ENCODE results near the gene PTPN3.

PTPN3 gene

DNA sequence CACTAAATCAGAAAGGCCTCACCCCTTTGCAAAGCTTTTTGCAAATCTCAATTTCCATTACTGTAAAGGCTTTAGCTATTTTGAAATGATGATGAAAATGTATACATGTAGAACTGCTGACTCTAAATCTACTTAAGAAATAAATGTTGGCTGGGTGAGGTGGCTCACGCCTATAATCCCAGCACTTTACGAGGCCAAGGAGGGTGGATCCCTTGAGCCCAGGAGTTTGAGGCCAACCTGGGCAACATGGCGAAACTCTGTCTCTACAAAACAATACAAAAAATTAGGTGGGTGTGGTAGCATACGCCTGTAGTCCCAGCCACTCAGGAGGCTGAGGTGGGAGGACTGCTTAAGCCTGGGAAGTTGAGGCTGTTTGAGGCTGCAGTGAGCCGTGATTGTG lies 64.6 kb downstream of the PTPN3 start:
- DNase-seq (ENCODE audit: low read depth): no peak

DNA sequence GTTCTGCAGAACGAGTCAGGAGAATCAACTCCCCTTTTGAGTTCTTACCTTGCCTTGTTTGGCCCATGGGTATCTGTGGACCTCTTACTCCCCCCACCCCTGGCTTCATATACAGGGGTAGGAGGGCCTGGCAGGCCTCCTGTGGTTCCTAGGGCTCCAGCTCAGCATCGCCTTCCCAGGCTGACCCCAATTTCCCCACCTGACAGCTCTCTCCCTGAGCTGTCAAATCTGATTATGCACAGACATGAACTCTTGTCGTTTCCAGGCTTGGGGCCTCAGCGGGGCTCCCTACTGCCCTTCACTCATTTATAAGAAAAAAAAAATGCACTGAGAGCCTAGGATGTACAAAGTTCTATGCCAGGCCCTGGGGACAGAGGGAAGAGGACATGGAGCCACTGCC lies 67.9 kb downstream of the PTPN3 start:
- DNase-seq (ENCODE audit: low read depth): no peak
- Histone ChIP-seq H3K4me1 (ENCODE audit: control insufficient read depth, insufficient read depth, low read length) (no peaks in the 10 kb centered on the region), H3K9ac (ENCODE audit: low read length) (no peak overlapping the region), H3K27me3 (replicated peaks; ENCODE audit: control insufficient read depth, insufficient read depth, low read length) (peaks cover 4% of the 10 kb centered on the region), H3K36me3 (ENCODE audit: control insufficient read depth, insufficient read depth, low read length, severe bottlenecking) (no peaks in the 10 kb centered on the region), H3K9me3 (ENCODE audit: control insufficient read depth, low read length) (no peaks in the 10 kb centered on the region), H3K4me3 (ENCODE audit: low read length) (no peak overlapping the region)

More for the DNA sequence above, 64.6 kb downstream of the PTPN3 start:
- Histone ChIP-seq H3K9ac (ENCODE audit: low read length) (no peak overlapping the region), H3K27me3 (replicated peaks; ENCODE audit: control insufficient read depth, insufficient read depth, low read length) (peaks cover 2% of the 10 kb centered on the region), H3K9me3 (ENCODE audit: control insufficient read depth, low read length) (no peaks in the 10 kb centered on the region), H3K4me1 (ENCODE audit: control insufficient read depth, insufficient read depth, low read length) (peaks cover 21% of the 10 kb centered on the region), H3K36me3 (ENCODE audit: control insufficient read depth, insufficient read depth, low read length, severe bottlenecking) (no peaks in the 10 kb centered on the region), H3K4me3 (ENCODE audit: low read length) (no peak overlapping the region)

DNA sequence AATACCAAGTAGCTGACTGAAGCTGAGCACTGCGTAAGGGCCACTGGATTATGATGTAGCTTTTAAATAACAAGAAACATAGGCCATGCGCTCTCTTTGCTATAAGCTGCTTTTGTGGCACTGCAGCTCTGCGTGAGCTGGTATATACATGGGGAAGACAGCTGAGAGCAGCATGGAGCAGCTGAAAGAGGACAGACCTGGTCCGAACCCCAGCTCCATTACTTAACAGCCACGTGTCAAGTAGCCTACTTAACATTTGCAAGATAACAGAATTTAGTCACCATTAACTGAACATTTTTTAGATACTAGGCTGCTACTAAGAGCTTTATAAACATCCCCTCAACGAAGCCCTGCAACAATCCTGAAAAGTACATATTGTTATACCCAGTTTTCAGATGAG lies 69.3 kb downstream of the PTPN3 start:
- no peak overlapping the region for H3K4me3 ChIP-seq (ENCODE audit: low read length)
- H3K4me1 ChIP-seq (ENCODE audit: control insufficient read depth, insufficient read depth, low read length): no peaks in the 10 kb centered on the region
- DNase-seq (ENCODE audit: low read depth): no peak
- no peaks in the 10 kb centered on the region for H3K36me3 ChIP-seq (ENCODE audit: control insufficient read depth, insufficient read depth, low read length, severe bottlenecking)
- no peaks in the 10 kb centered on the region for H3K9me3 ChIP-seq (ENCODE audit: control insufficient read depth, low read length)
- peaks cover 4% of the 10 kb centered on the region for H3K27me3 ChIP-seq (replicated peaks; ENCODE audit: control insufficient read depth, insufficient read depth, low read length)
- H3K9ac ChIP-seq (ENCODE audit: low read length): no peak overlapping the region

DNA sequence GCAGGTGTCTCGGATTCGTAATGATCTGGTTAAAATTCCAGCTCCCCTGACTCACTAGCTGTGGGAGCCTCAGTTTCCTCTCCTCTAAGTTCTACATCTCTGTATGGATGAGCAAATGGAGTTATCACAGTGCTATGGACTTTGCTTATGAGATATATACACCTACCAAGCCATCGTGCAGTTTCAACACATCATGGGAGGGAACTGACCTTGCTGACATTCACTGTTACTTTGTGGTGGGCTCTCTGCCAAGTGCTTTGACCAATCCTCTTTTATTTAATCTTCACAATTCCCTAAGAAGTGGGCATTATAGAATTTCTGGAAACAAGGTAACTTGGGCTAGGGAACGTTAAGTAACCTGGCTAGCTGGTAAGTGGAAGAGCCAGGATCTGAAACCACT lies 70.2 kb downstream of the PTPN3 start:
- Histone ChIP-seq H3K27me3 (replicated peaks; ENCODE audit: control insufficient read depth, insufficient read depth, low read length) (peaks cover 4% of the 10 kb centered on the region), H3K9me3 (ENCODE audit: control insufficient read depth, low read length) (no peaks in the 10 kb centered on the region), H3K9ac (ENCODE audit: low read length) (no peak overlapping the region), H3K4me3 (ENCODE audit: low read length) (no peak overlapping the region), H3K4me1 (ENCODE audit: control insufficient read depth, insufficient read depth, low read length) (no peaks in the 10 kb centered on the region), H3K36me3 (ENCODE audit: control insufficient read depth, insufficient read depth, low read length, severe bottlenecking) (no peaks in the 10 kb centered on the region)
- no peak for DNase-seq (ENCODE audit: low read depth)

DNA sequence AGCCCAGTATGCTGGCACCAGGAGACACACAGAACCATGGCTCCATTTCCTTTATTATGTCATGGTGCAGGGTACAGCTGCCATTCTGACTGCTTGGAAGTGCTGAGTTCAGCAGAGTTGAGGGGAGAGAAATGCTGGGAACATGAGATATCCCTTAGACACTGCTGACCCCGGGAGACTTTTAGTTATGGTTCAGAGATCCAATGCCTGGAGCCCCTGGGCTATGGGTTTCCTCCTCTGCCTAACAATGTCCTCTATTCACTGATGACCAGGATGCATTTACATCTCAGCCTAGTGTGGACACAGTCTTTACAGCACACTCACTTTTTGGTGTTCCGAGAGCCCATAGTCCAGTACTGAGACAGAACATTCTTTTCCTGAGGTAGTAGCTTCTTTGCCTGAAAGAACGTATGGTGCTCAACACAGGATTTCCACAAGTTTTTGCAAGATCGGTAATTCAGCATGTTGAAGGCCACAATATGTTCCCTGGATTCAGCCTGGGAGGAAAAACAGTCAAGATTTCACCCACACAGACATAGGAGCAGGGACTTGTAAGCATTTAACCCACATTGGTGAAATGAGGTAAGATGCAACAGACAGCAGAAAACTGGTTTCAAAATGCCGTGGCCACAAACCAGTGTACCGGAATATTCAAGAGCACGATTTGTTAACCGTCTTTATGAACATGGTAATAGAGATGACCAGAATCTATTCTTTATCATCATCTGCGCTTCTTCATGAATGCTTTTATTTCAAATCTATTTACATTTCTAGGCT lies 71.3 kb downstream of the PTPN3 start:
- Histone ChIP-seq H3K9ac (ENCODE audit: low read length) (no peak overlapping the region), H3K4me3 (ENCODE audit: low read length) (no peak overlapping the region), H3K9me3 (ENCODE audit: control insufficient read depth, low read length) (no peaks in the 10 kb centered on the region), H3K27me3 (replicated peaks; ENCODE audit: control insufficient read depth, insufficient read depth, low read length) (peaks cover 4% of the 10 kb centered on the region), H3K36me3 (ENCODE audit: control insufficient read depth, insufficient read depth, low read length, severe bottlenecking) (no peaks in the 10 kb centered on the region), H3K4me1 (ENCODE audit: control insufficient read depth, insufficient read depth, low read length) (no peaks in the 10 kb centered on the region)
- DNase-seq (ENCODE audit: low read depth): no peak

DNA sequence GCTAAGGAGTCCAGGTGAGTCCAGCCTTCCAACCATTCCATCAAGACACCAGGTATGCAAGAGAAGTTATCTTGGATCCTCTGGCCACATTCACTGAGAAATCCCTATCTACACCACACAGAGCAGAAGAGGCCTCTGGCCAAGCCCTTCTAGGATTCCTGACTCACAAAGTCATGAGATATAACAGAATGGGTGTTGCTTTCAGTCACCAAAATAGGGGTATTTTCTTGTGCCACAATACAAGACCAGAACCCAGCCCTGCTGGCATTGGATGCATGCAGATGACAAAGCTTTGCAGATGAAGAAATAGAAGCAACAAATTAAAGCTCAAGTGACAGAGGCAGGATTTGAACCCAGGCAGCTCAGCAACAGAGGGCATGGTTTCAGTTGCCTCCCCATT lies 73.5 kb downstream of the PTPN3 start:
- Histone ChIP-seq H3K36me3 (ENCODE audit: control insufficient read depth, insufficient read depth, low read length, severe bottlenecking) (no peaks in the 10 kb centered on the region), H3K4me1 (ENCODE audit: control insufficient read depth, insufficient read depth, low read length) (no peaks in the 10 kb centered on the region), H3K9me3 (ENCODE audit: control insufficient read depth, low read length) (no peaks in the 10 kb centered on the region), H3K9ac (ENCODE audit: low read length) (no peak overlapping the region), H3K4me3 (ENCODE audit: low read length) (no peak overlapping the region), H3K27me3 (replicated peaks; ENCODE audit: control insufficient read depth, insufficient read depth, low read length) (peaks cover 4% of the 10 kb centered on the region)
- DNase-seq (ENCODE audit: low read depth): no peak

DNA sequence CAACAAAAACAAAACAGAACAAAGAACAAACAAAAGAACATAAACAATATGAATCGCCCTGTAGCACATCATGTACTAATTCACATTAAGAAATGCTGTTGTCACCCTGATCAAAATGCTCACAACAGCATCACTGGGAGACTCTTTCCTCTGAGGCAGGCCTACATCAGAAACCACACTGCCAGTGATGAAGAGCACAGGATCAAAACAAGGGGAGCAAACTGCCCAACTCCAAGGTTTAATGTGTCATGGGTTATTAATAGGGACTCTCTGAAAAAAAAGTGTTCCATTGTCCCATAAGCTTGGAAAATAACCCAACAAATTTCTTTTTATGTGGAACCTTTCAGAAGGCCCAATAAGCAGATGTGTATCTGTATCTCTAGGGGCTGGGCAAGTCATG lies 74.2 kb downstream of the PTPN3 start:
- DNase-seq (ENCODE audit: low read depth): peak; percentile 6
- no peaks in the 10 kb centered on the region for H3K9me3 ChIP-seq (ENCODE audit: control insufficient read depth, low read length)
- no peak overlapping the region for H3K4me3 ChIP-seq (ENCODE audit: low read length)
- H3K36me3 ChIP-seq (ENCODE audit: control insufficient read depth, insufficient read depth, low read length, severe bottlenecking): no peaks in the 10 kb centered on the region
- H3K4me1 ChIP-seq (ENCODE audit: control insufficient read depth, insufficient read depth, low read length): no peaks in the 10 kb centered on the region
- H3K9ac ChIP-seq (ENCODE audit: low read length): no peak overlapping the region
- H3K27me3 ChIP-seq (replicated peaks; ENCODE audit: control insufficient read depth, insufficient read depth, low read length): peaks cover 4% of the 10 kb centered on the region

DNA sequence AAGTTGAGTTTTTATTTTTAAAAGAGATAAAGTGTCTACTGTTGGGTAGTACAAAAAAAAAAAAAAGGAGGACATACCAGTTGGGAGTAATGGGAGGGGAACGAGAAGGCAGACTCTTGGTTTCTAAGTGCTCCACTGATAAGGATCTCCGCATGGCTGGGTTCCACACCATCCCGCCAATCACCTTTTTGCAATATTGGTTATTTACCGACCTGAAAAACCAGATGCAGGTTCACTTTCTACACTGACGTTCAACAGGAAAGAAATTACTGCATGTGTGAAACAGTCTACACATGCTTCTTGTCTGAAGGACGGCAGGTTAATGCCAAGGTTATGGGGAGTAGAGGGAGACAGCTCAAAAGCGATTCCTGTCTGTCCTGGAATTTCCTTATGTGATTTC lies 75.5 kb downstream of the PTPN3 start:
- no peak for DNase-seq (ENCODE audit: low read depth)
- no peaks in the 10 kb centered on the region for H3K4me1 ChIP-seq (ENCODE audit: control insufficient read depth, insufficient read depth, low read length)

DNA sequence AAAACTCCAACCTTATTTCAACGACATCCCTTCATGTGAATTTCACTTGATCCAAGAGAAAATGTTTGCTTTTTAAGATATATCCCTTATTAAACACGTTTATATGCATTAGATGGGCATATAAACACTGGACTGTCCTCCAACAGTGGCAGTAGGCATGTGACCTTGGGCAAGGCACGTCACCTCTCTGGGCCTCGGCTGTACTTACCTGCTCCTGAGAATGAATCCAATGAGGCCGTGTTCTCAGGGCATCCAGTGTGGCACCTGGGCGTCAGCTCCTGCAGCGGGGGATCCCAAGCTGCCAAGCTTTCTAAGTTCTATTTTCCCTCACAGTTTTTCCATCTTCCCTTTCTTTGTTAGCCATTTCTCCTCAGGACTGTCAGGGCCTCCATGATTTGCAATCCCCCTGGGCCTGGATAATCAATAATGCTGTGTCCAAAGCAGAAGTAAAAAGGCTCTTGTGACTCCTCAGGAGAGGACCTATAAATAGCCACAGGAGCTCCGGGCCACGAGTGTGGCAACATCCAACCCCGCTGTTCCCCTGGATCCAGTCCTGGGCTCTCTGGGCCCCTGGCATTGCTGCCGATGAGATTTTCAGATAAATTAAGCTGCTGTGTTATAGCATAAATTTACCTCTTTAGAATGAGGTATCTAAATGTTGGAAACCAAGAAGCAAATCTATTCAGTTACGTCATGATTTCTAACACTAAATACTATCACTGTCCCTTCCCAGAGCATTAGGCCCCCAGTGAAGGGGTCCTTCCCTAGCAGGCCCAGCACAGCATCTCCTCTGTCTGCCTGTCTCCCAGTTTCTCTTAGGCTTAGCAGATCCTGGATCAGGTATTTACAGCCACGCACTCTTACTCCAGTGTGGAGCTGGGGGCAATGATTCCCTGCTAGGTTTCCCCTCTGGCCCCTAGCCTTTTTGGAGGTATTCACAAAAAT lies 76.8 kb downstream of the PTPN3 start:
- Histone ChIP-seq H3K9ac (ENCODE audit: low read length) (no peak overlapping the region), H3K4me1 (ENCODE audit: control insufficient read depth, insufficient read depth, low read length) (no peaks in the 10 kb centered on the region), H3K36me3 (ENCODE audit: control insufficient read depth, insufficient read depth, low read length, severe bottlenecking) (no peaks in the 10 kb centered on the region), H3K27me3 (replicated peaks; ENCODE audit: control insufficient read depth, insufficient read depth, low read length) (no peaks in the 10 kb centered on the region), H3K4me3 (ENCODE audit: low read length) (no peak overlapping the region), H3K9me3 (ENCODE audit: control insufficient read depth, low read length) (no peaks in the 10 kb centered on the region)
- DNase-seq (ENCODE audit: low read depth): no peak

More for the DNA sequence above, 75.5 kb downstream of the PTPN3 start:
- H3K4me3 ChIP-seq (ENCODE audit: low read length): no peak overlapping the region
- no peaks in the 10 kb centered on the region for H3K9me3 ChIP-seq (ENCODE audit: control insufficient read depth, low read length)
- H3K36me3 ChIP-seq (ENCODE audit: control insufficient read depth, insufficient read depth, low read length, severe bottlenecking): no peaks in the 10 kb centered on the region
- H3K9ac ChIP-seq (ENCODE audit: low read length): no peak overlapping the region
- H3K27me3 ChIP-seq (replicated peaks; ENCODE audit: control insufficient read depth, insufficient read depth, low read length): no peaks in the 10 kb centered on the region

DNA sequence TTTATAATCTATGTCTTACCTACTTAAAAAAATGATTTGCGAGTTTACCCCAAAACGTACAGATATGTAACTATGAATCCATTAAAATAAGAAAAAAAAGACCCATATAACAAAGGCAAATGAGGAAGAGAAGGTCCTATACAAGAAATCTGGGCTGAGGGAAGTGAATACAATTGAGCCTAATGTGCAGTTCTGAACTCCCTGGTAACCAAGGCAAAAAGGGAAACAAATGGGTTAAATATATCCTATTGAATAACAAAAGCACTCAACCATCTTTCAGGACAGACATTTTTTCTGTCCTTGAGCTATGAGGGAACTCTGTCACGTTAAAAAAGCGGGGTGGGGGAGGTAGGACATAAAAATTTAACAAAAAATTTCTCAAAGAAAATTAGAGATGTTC lies 78.6 kb downstream of the PTPN3 start:
- H3K4me3 ChIP-seq (ENCODE audit: low read length): no peak overlapping the region
- H3K27me3 ChIP-seq (replicated peaks; ENCODE audit: control insufficient read depth, insufficient read depth, low read length): peaks cover 15% of the 10 kb centered on the region
- no peak for DNase-seq (ENCODE audit: low read depth)
- H3K9me3 ChIP-seq (ENCODE audit: control insufficient read depth, low read length): no peaks in the 10 kb centered on the region
- H3K36me3 ChIP-seq (ENCODE audit: control insufficient read depth, insufficient read depth, low read length, severe bottlenecking): no peaks in the 10 kb centered on the region
- no peak overlapping the region for H3K9ac ChIP-seq (ENCODE audit: low read length)
- H3K4me1 ChIP-seq (ENCODE audit: control insufficient read depth, insufficient read depth, low read length): no peaks in the 10 kb centered on the region

DNA sequence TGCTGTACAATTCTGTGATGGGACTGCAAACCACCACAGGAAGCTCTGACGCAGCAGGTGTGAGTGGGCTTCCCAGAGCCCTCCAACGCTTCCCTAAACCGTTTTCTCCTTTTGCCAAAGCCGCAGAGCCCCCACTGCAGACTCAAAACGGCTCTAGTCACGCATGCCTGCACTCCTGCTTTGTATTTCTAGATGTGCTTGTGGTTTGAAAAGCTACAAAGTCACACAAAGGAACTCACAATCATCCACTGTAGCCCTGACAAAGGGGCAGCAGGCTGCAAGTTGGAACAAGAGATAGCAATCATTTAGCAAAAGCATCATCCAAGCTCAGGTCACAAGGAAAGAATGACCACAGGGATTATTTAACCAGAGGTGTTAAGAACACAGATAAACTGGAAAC lies 79.3 kb downstream of the PTPN3 start:
- Histone ChIP-seq H3K4me1 (ENCODE audit: control insufficient read depth, insufficient read depth, low read length) (no peaks in the 10 kb centered on the region), H3K4me3 (ENCODE audit: low read length) (no peak overlapping the region), H3K9me3 (ENCODE audit: control insufficient read depth, low read length) (no peaks in the 10 kb centered on the region), H3K9ac (ENCODE audit: low read length) (no peak overlapping the region), H3K27me3 (replicated peaks; ENCODE audit: control insufficient read depth, insufficient read depth, low read length) (peaks cover 15% of the 10 kb centered on the region), H3K36me3 (ENCODE audit: control insufficient read depth, insufficient read depth, low read length, severe bottlenecking) (no peaks in the 10 kb centered on the region)
- no peak for DNase-seq (ENCODE audit: low read depth)

Data from adipocyte (in vitro differentiated cells).